H54 (cell line): Measurements from ENCODE around the gene HIPK3.

Experiments used
- DNase-seq: peaks from one replicate; pipeline ENCODE4 v3.0.0; 2011; ENCODE audit warnings: low spot score, mixed read lengths; ENCODE audit not compliant: insufficient read length
- FAIRE-seq: peaks from 3 replicates; lab custom pipeline; 2011; peaks lifted over from hg19 to GRCh38; lab: Jason Lieb, UNC
- POLR2A ChIP-seq: IDR thresholded peaks from 2 replicates; pipeline ENCODE4 v1.6.1; 2011; ENCODE audit warnings: low read depth, mild to moderate bottlenecking, low read length

The HIPK3 gene

GRCh38 chr11:33390944-33391892 is 134.0 kb downstream of the HIPK3 start:
- FAIRE-seq, result no peak
- no peak for DNase-seq
- no peak for TF ChIP-seq POLR2A

GRCh38 chr11:33391893-33392251 is 134.7 kb downstream of the HIPK3 start:
- DNase-seq (no peak), FAIRE-seq (no peak)
- no peak for TF ChIP-seq POLR2A

GRCh38 chr11:33394431-33395109 is 137.4 kb downstream of the HIPK3 start:
- FAIRE-seq, result no peak
- TF ChIP-seq POLR2A, result no peak
- DNase-seq, result no peak

GRCh38 chr11:33396361-33396760 is 139.2 kb downstream of the HIPK3 start:
- no peak for TF ChIP-seq POLR2A
- DNase-seq (no peak), FAIRE-seq (no peak)

GRCh38 chr11:33399421-33399820 is 142.2 kb downstream of the HIPK3 start:
- TF ChIP-seq POLR2A, result no peak
- FAIRE-seq, result no peak

GRCh38 chr11:33402066-33402465 is 144.9 kb downstream of the HIPK3 start:
- FAIRE-seq (no peak), DNase-seq (no peak)
- no peak for TF ChIP-seq POLR2A

More at GRCh38 chr11:33399421-33399820, 142.2 kb downstream of the HIPK3 start:
- no peak for DNase-seq

GRCh38 chr11:33403344-33403743 is 146.2 kb downstream of the HIPK3 start:
- no peak for TF ChIP-seq POLR2A
- DNase-seq, result no peak
- FAIRE-seq, result no peak

GRCh38 chr11:33405834-33406602 is 148.8 kb downstream of the HIPK3 start:
- no peak for TF ChIP-seq POLR2A
- FAIRE-seq (no peak), DNase-seq (no peak)
